Trophoblast cell (in vitro differentiated cells and primary cell): ENCODE data around the gene PXT1.

Experiments
- DNase-seq, 2 donors: peaks; one replicate each; pipeline ENCODE4 v3.0.0-alpha.2; 2016
- H2AFZ ChIP-seq: 2 replicates; pipeline ENCODE4 v1.6.1; 2013; ENCODE audit warnings: low read length, moderate library complexity, mild to moderate bottlenecking; ENCODE audit not compliant: insufficient read depth, poor library complexity
- H2AK5ac ChIP-seq: 2 replicates; pipeline ENCODE4 v1.6.1; 2013; ENCODE audit warnings: mild to moderate bottlenecking, low read length
- H2BK120ac ChIP-seq: 2 replicates; pipeline ENCODE4 v1.6.1; 2013; ENCODE audit warnings: low read length, mild to moderate bottlenecking, moderate library complexity; ENCODE audit not compliant: insufficient read depth, poor library complexity
- H2BK12ac ChIP-seq: 2 replicates; pipeline ENCODE4 v1.6.1; 2013; ENCODE audit warnings: mild to moderate bottlenecking, low read length, moderate library complexity
- H2BK5ac ChIP-seq: 2 replicates; pipeline ENCODE4 v1.6.1; 2013; ENCODE audit warnings: low read length, low read depth, moderate library complexity, mild to moderate bottlenecking; ENCODE audit not compliant: poor library complexity
- H3K14ac ChIP-seq: 2 replicates; pipeline ENCODE4 v1.6.1; 2013; ENCODE audit warnings: mild to moderate bottlenecking, low read length
- H3K18ac ChIP-seq: 2 replicates; pipeline ENCODE4 v1.6.1; 2013; ENCODE audit warnings: mild to moderate bottlenecking, low read length
- H3K23ac ChIP-seq: 2 replicates; pipeline ENCODE4 v1.6.1; 2013; ENCODE audit warnings: low read length
- H3K27ac ChIP-seq: 2 replicates; pipeline ENCODE4 v1.5.1; 2013; ENCODE audit warnings: low read depth, mild to moderate bottlenecking, inconsistent platforms, low read length, moderate library complexity
- H3K27me3 ChIP-seq: 2 replicates; pipeline ENCODE4 v1.6.1; 2013; ENCODE audit warnings: inconsistent platforms, mild to moderate bottlenecking, low read length, moderate library complexity; ENCODE audit not compliant: insufficient read depth
- H3K36me3 ChIP-seq, 2 experiments: 1 replicate in 1 of 2; 2 replicates in 1 of 2; pipeline ENCODE4 v1.6.1; 2013; ENCODE audit warnings: low read length in 2 of 2, mild to moderate bottlenecking in 2 of 2, moderate library complexity in 1 of 2; ENCODE audit not compliant: insufficient read depth in 2 of 2, control insufficient read depth in 1 of 2
- H3K4ac ChIP-seq: 2 replicates; pipeline ENCODE4 v1.6.1; 2013; ENCODE audit warnings: low read depth, mild to moderate bottlenecking, low read length, moderate library complexity
- H3K4me1 ChIP-seq, 2 experiments: 1 replicate in 1 of 2; 2 replicates in 1 of 2; pipeline ENCODE4 v1.6.1; 2013; ENCODE audit warnings: low read length in 2 of 2, mild to moderate bottlenecking in 2 of 2, moderate library complexity in 1 of 2; ENCODE audit not compliant: insufficient read depth in 2 of 2, control insufficient read depth in 1 of 2
- H3K4me2 ChIP-seq: 2 replicates; pipeline ENCODE4 v1.6.1; 2013; ENCODE audit warnings: inconsistent platforms, mild to moderate bottlenecking, low read length, moderate library complexity
- H3K4me3 ChIP-seq: 2 replicates; pipeline ENCODE4 v1.5.1; 2013; ENCODE audit warnings: mild to moderate bottlenecking, low read depth, low read length, inconsistent platforms
- H3K79me1 ChIP-seq: one replicate; pipeline ENCODE4 v1.6.1; 2013; ENCODE audit warnings: low read length
- H3K79me2 ChIP-seq: 2 replicates; pipeline ENCODE4 v1.6.1; 2013; ENCODE audit warnings: low read length, mild to moderate bottlenecking; ENCODE audit not compliant: control insufficient read depth, insufficient read depth, poor library complexity
- H3K9ac ChIP-seq: 2 replicates; pipeline ENCODE4 v1.6.1; 2013; ENCODE audit warnings: mild to moderate bottlenecking, low read length
- H3K9me3 ChIP-seq: 2 replicates; pipeline ENCODE4 v1.6.1; 2013; ENCODE audit warnings: low read depth, mild to moderate bottlenecking, control low read depth, inconsistent platforms, low read length; ENCODE audit not compliant: insufficient read depth
- H4K12ac ChIP-seq: 2 replicates; pipeline ENCODE4 v1.6.1; 2013; ENCODE audit warnings: low read depth, mild to moderate bottlenecking, low read length, moderate library complexity
- H4K8ac ChIP-seq: 2 replicates; pipeline ENCODE4 v1.6.1; 2013; ENCODE audit warnings: low read depth, mild to moderate bottlenecking, low read length, moderate library complexity
- H4K91ac ChIP-seq: one replicate; pipeline ENCODE4 v1.6.1; 2013; ENCODE audit warnings: low read depth, mild to moderate bottlenecking, low read length, moderate library complexity
- WGBS: extraction: QIAGEN DNeasy Blood & Tissue Kit; methylation state at CpG from one replicate; pipeline ENCODE4 v1.1.7; 2013; ENCODE audit warnings: missing lambda C conversion rate; ENCODE audit not compliant: insufficient read length, insufficient coverage; ENCODE audit errors: extremely low coverage; 5-methylcytosine and 5-hydroxymethylcytosine counted together

Gene PXT1

GRCh38 chr6:36358226-36358915, 84.3 kb downstream of the PXT1 start:
- H3K9ac ChIP-seq = no peak overlapping the region
- no peak overlapping the region for H3K27ac ChIP-seq
- no peak overlapping the region for H2AK5ac ChIP-seq
- no peak overlapping the region for H2AFZ ChIP-seq
- H3K4me1 ChIP-seq = peaks cover 0 to 3% of the 10 kb centered on the region in 2 experiments
- H2BK12ac ChIP-seq = no peak overlapping the region
- DNase-seq = no peak
- WGBS = no CpG with 5 or more reads among the region's 4 CpGs
- no peak overlapping the region for H4K8ac ChIP-seq
- no peak overlapping the region for H3K4me2 ChIP-seq
- no peaks in the 10 kb centered on the region for H3K36me3 ChIP-seq
- no peak overlapping the region for H4K12ac ChIP-seq
- no peak overlapping the region for H3K4me3 ChIP-seq
- no peaks in the 10 kb centered on the region for H3K79me1 ChIP-seq
- H3K23ac ChIP-seq = no peak overlapping the region
- H2BK5ac ChIP-seq = no peak overlapping the region
- no peaks in the 10 kb centered on the region for H3K27me3 ChIP-seq
- no peak overlapping the region for H3K14ac ChIP-seq
- no peaks in the 10 kb centered on the region for H3K79me2 ChIP-seq
- no peak overlapping the region for H2BK120ac ChIP-seq
- no peak overlapping the region for H3K18ac ChIP-seq
- no peak overlapping the region for H4K91ac ChIP-seq
- peaks cover 2% of the 10 kb centered on the region for H3K9me3 ChIP-seq
- no peak overlapping the region for H3K4ac ChIP-seq

- H2BK120ac ChIP-seq = no peak overlapping the region
- H4K12ac ChIP-seq = no peak overlapping the region
- H3K4me3 ChIP-seq = no peak overlapping the region
- DNase-seq = no peak
- H2BK5ac ChIP-seq = no peak overlapping the region
- H3K4ac ChIP-seq = no peak overlapping the region
- H3K27me3 ChIP-seq = no peaks in the 10 kb centered on the region
- H3K18ac ChIP-seq = no peak overlapping the region
- H3K27ac ChIP-seq = no peak overlapping the region
- H3K14ac ChIP-seq = no peak overlapping the region
- H2BK12ac ChIP-seq = no peak overlapping the region
- no peak overlapping the region for H3K4me2 ChIP-seq
- no peaks in the 10 kb centered on the region for H3K36me3 ChIP-seq
- H4K91ac ChIP-seq = no peak overlapping the region
- H3K79me1 ChIP-seq = no peaks in the 10 kb centered on the region
- no peak overlapping the region for H3K23ac ChIP-seq
- no peaks in the 10 kb centered on the region for H3K79me2 ChIP-seq
- peaks cover 0 to 3% of the 10 kb centered on the region in 2 experiments for H3K4me1 ChIP-seq
- H2AFZ ChIP-seq = no peak overlapping the region
- H2AK5ac ChIP-seq = no peak overlapping the region
- H3K9me3 ChIP-seq = peaks cover 2% of the 10 kb centered on the region
- H3K9ac ChIP-seq = no peak overlapping the region
- H4K8ac ChIP-seq = no peak overlapping the region
- WGBS = no CpG with 5 or more reads among the region's 3 CpGs
Measured at GRCh38 chr6:36357872-36358225, 84.8 kb downstream of the PXT1 start.

GRCh38 chr6:36355819-36356218, 86.8 kb downstream of the PXT1 start:
- Histone ChIP-seq H2AK5ac (no peak overlapping the region), H4K8ac (no peak overlapping the region), H3K4me2 (no peak overlapping the region), H4K91ac (no peak overlapping the region), H3K36me3 (no peaks in the 10 kb centered on the region), H4K12ac (no peak overlapping the region), H3K4me1 (peaks cover 3% of the 10 kb centered on the region in 2 experiments), H3K4me3 (no peak overlapping the region), H2BK12ac (no peak overlapping the region), H3K9me3 (no peaks in the 10 kb centered on the region), H3K18ac (no peak overlapping the region), H2AFZ (no peak overlapping the region), H3K79me1 (no peaks in the 10 kb centered on the region), H2BK5ac (no peak overlapping the region), H3K79me2 (no peaks in the 10 kb centered on the region), H3K27me3 (no peaks in the 10 kb centered on the region), H2BK120ac (no peak overlapping the region), H3K14ac (no peak overlapping the region), H3K9ac (no peak overlapping the region), H3K27ac (no peak overlapping the region), H3K4ac (no peak overlapping the region), H3K23ac (no peak overlapping the region)
- DNase-seq = no peak
- no CpG with 5 or more reads among the region's 4 CpGs for WGBS

GRCh38 chr6:36353411-36353915, 89.2 kb downstream of the PXT1 start:
- Histone ChIP-seq H3K23ac (no peak overlapping the region), H3K79me1 (no peaks in the 10 kb centered on the region), H3K27ac (no peak overlapping the region), H2AK5ac (no peak overlapping the region), H4K91ac (no peak overlapping the region), H2BK120ac (no peak overlapping the region), H3K4me2 (no peak overlapping the region), H3K9ac (no peak overlapping the region), H2BK5ac (no peak overlapping the region), H3K4me1 (peaks cover under 1 to 5% of the 10 kb centered on the region in 2 experiments), H3K4me3 (no peak overlapping the region), H2AFZ (no peak overlapping the region), H4K8ac (no peak overlapping the region), H3K4ac (no peak overlapping the region), H3K18ac (no peak overlapping the region), H3K79me2 (no peaks in the 10 kb centered on the region), H2BK12ac (no peak overlapping the region), H3K9me3 (no peaks in the 10 kb centered on the region), H3K27me3 (no peaks in the 10 kb centered on the region), H3K14ac (no peak overlapping the region), H4K12ac (no peak overlapping the region), H3K36me3 (no peaks in the 10 kb centered on the region)
- DNase-seq = peak; percentile 61 to 77
- no CpG with 5 or more reads among the region's 4 CpGs for WGBS
